T-helper 22 cell (primary cell): ENCODE measurements around the gene IRF3.
A peak's percentile ranks its signal among the peaks of the same experiment; 100 is the strongest.

Source experiments
- DNase-seq: peaks from one replicate; pipeline ENCODE4 v3.0.0-alpha.2; 2020; ENCODE audit warnings: low read depth

IRF3 gene

GRCh38 chr19:49665351-49666119 lies at the start of gene IRF3, which contains the start of gene BCL2L12:
Gene IRF3, minus strand, starts transcription at chr19:49665857. Its CDS starts 1,019 bp downstream, at chr19:49664838.
Gene BCL2L12, plus strand, starts transcription at chr19:49665933. Its CDS starts 760 bp downstream, at chr19:49666693.
- peak; percentile 97 for DNase-seq

GRCh38 chr19:49713236-49713845 lies 47.7 kb upstream of the IRF3 start:
- no peak for DNase-seq

GRCh38 chr19:49712397-49712859 lies 46.8 kb upstream of the IRF3 start:
- no peak for DNase-seq

DNA sequence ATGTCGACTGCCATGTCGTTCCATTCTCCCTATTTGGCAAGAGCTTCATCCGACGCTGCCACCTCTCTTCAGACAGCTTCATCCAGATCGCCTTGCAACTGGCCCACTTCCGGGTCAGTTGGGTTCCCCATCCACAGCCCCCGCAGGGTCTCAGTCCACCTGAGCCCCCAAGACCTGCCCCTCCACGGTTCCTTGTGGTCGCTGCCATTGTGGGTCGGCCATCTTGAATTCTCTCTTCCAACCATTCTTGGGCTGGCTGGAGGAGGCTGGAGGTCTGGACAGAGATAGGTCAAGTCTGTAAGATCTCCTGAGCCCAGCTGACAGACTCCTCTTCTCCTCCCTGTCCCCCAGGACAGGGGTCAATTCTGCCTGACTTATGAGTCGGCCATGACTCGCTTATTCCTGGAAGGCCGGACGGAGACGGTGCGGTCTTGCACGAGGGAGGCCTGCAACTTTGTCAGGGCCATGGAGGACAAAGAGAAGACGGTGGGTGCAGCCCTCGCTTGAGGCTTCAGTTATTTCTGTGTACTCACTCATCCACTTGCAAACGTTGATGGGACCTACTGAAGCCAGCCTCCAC lies 44.8 kb upstream of the IRF3 start:
- no peak for DNase-seq

- DNase-seq, result no peak
Measured at GRCh38 chr19:49705919-49706318, 40.3 kb upstream of the IRF3 start.

DNA sequence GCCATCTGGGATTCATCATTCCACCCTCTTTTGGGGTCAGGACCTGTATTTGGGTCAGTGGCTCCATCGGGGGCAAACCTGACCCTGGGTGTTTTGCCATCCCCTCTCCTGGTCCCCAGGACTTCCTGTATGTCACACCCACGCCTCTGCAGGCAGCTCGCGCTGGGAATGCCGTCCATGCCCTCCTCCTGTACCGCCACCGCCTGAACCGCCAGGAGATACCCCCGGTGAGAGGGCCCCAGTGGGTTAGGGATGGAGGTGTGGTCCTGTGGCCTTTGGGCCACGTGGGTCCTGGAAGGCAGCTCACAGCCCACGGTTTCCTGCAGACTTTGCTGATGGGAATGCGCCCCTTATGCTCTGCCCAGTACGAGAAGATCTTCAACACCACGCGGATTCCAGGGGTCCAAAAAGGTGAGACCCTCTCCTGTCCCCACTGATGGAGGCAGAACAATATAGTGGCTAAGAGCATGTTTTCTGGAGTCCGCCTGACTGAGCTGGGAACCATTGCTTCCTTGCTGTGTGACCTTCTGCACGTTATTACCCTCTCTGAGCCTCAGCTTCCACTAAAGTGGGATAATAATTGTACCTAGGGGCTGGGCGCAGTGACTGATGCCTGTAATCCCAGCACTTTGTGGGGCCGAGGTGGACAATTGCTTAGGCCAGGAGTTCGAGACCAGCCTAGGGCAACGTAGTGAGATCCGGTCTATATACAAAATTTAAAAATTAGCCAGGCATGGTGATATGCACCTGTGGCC lies 39.4 kb upstream of the IRF3 start:
- DNase-seq, result no peak

DNA sequence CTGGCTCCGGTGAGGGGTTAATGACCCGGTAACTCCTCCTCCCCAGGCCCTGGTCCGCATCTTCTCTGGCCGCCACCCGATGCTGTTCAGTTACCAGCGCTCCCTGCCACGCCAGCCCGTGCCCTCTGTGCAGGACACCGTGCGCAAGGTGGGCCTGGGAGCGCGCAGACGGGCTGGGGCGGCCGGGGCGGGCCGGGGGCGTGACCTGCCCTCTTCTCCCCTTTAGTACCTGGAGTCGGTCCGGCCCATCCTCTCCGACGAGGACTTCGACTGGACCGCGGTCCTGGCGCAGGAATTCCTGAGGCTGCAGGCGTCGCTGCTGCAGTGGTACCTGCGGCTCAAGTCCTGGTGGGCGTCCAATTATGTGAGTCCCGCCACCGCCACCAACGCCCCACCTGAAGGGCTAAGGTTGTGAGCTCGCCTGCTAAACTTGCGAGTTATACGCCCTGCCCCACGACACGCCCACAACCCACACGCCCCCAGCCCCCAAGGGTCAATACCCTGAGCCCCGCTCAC lies 35.7 kb upstream of the IRF3 start:
- no peak for DNase-seq

GRCh38 chr19:49700563-49700962 lies 34.9 kb upstream of the IRF3 start:
- DNase-seq, result no peak

GRCh38 chr19:49699364-49699763 lies 33.7 kb upstream of the IRF3 start:
- DNase-seq, result no peak

- DNase-seq, result no peak
Measured at GRCh38 chr19:49696865-49697264, 31.2 kb upstream of the IRF3 start.

DNA sequence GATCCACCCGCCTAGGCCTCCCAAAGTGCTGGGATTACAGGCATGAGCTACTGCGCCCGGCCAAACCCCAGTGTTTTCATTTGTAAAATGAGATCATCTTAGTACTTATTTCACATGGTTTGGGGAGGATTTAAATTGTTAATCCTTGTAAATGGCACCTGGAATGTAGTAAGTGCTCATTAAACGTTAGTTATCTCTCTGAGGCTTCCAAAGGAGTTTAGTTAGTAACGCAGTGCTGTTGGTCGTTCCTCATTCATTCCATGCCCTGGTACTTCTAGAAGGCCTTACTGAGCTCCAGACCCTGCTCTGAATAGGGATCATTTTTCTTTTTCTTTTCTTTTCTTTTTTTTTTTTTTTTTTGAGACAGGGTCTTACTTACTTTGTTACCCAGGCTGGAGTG lies 30.5 kb upstream of the IRF3 start:
- no peak for DNase-seq

GRCh38 chr19:49692147-49692506 lies 26.5 kb upstream of the IRF3 start:
- DNase-seq, result no peak

DNA sequence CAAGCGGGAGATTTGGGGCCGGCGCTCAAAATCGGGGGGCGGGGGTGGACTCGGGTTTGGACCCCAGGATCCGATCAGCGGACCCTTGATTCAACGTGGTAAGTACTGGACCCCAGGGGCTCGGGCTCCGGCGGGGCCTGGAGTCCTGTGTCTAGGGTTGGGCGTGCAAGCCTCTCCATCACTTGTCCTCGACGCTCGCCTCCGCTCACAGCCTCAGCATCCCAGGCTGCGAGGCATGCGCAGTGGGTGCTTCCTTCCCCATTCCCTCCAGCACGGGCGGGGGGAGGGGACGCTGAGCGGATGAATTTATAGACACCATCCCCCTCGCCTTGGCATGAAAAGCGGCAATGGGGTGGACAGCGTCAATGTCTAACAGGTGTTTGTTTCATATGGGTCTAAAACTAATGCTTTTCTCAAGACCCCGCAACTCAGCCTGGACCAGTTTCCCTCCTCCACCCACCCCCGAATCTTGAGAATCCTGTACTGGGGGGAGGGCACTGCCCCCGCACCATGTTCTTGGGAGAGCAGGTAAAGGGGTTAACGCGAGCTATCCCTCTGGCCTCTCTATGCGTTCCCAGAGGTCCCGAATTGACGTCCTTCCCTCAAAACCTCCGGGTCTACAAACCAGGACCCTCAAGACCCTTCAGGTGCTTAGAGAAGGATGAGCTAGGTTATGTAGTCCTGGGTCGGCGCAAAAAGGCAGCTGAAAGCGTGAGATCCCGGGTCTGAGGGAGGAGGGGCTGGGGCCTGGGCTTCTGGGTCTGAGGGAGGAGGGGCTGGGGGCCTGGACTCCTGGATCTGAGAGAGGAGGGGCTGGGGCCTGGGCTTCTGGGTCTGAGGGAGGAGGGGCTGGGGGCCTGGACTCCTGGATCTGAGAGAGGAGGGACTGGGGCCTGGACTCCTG lies 25.8 kb upstream of the IRF3 start:
- no peak for DNase-seq

DNA sequence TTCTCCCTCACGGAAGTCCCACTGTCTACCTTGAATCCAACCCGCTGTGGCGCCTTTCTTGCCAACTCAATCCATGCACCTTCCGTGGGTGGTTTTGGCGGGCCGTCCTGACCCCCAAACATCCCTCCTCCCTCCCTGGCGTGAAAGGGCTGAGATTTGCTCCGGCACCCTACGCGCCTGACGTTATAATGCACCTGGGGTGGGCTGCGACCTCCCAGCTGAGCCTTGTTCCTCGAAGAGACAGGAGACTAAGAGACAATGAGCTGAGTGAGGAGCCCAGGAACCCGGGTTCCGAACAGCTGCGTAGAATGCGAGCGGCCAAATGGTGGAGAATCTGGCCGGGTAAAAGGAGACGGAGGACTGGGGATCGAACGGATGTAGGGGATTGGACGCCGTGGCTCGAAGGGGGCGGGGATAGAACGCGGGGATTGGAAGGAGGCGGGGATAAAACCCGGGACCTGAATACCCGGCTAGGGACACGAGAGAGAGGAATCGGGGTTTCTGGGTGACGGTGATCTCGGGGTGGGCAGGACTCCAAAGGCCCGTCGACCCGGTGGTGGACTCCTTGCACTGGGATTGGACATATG lies 25.1 kb upstream of the IRF3 start, which contains the start of gene CPT1C:
TSS of gene CPT1C (plus strand) at position 461 of the 587 bp plus-strand sequence. CDS start 1,137 bp downstream, outside the sequence.
- peak; percentile 33 for DNase-seq

GRCh38 chr19:49690079-49690655 lies 24.5 kb upstream of the IRF3 start:
- no peak for DNase-seq

DNA sequence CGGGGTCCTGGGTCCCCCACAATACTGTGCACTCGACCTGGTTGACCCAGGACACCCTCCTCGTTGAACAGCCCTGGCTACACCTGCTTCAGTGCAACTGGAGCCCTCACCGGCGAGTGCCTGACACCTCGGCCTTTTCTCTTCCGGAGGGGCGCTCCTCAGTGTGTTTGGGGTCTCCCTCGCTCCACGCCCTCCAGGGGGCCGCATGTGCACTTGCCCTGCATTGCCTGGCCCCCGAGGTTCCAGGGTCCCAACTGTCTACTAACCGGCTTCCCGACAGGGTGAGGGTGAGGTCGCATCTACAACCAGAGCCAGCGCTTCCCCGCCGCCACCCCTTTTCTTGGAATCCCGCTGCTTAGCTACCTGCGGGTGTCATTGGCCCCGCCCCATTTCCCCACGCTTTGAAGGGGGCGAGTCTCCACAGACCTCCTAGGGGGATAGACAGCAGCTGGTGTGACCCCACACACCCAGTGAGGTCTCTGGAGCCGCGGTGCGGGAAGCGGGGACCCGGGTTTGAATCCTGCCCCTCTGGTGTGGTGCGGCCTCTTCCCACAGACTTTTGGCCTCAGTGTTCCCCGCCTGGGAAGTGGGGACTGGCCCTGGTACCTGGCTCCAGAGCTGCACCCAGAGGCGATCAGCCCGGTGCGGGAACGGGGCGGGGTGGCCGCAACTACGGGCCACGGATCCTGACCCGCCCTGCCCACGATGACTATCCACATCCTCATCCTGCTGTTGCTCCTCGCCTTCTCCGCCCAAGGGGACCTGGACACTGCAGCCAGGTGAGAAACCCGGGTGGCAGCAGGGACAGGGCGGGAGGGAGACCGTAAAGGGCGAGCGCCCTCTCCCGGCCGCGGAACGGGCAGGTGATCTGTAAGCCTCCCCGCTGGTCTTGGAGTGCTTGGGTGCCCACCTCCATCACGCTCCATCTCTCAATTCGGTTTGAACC lies 23.7 kb upstream of the IRF3 start, which contains the start of gene ADM5:
TSS of gene ADM5 (plus strand) at position 462 of the 946 bp plus-strand sequence. CDS start at position 706, 244 bp downstream.
- no peak for DNase-seq

- DNase-seq, result no peak
Measured at GRCh38 chr19:49688531-49689132, 23.0 kb upstream of the IRF3 start.

- DNase-seq, result no peak
Measured at GRCh38 chr19:49687566-49688316, 22.1 kb upstream of the IRF3 start.
